SU-DHL-6 (cell line): Measurements from ENCODE around the gene SH3RF2.

Source experiments
- H2AFZ ChIP-seq: fragments of 200-600 bp; sonication (generic); 2 replicates; pipeline ENCODE4 v1.6.1; 2014; ENCODE audit warnings: low read depth, mild to moderate bottlenecking, moderate library complexity, mixed read lengths, antibody characterized with exemption, low read length; ENCODE audit not compliant: severe bottlenecking
- H3F3A ChIP-seq: fragments of 200-600 bp; shearing (Covaris generic); 2 replicates; pipeline ENCODE4 v1.6.0; 2016; ENCODE audit warnings: antibody characterized with exemption, mild to moderate bottlenecking; ENCODE audit not compliant: insufficient read depth
- H3K27ac ChIP-seq: fragments of 200-600 bp; sonication (generic); 2 replicates; pipeline ENCODE4 v1.5.1; 2016; ENCODE audit warnings: low read depth, mild to moderate bottlenecking, low read length, moderate library complexity, mixed read lengths
- H3K27me3 ChIP-seq: fragments of 200-600 bp; sonication (generic), shearing (Covaris generic); 2 replicates; pipeline ENCODE4 v1.6.0; 2014; ENCODE audit warnings: mild to moderate bottlenecking, low read length
- H3K36me3 ChIP-seq: fragments of 200-600 bp; sonication (generic); 2 replicates; pipeline ENCODE4 v1.6.1; 2014; ENCODE audit warnings: mild to moderate bottlenecking, low read length, mixed read lengths
- H3K4me2 ChIP-seq: fragments of 300-600, 200-600 bp; shearing (Covaris generic), sonication (generic); 2 replicates; pipeline ENCODE4 v1.6.0; 2014; ENCODE audit warnings: low read length, low read depth, mild to moderate bottlenecking; ENCODE audit not compliant: poor library complexity, severe bottlenecking
- H3K4me3 ChIP-seq: fragments of 200-600 bp; sonication (generic); 2 replicates; pipeline ENCODE4 v1.5.1; 2014; ENCODE audit warnings: antibody characterized with exemption, low read length, mild to moderate bottlenecking, mixed read lengths; ENCODE audit not compliant: insufficient read depth, poor library complexity, severe bottlenecking
- H3K79me2 ChIP-seq: fragments of 200-600 bp; sonication (generic); 2 replicates; pipeline ENCODE4 v1.6.1; 2014; ENCODE audit warnings: mild to moderate bottlenecking, low read length, moderate library complexity; ENCODE audit not compliant: insufficient read depth
- H3K9ac ChIP-seq: fragments of 200-600 bp; sonication (generic); 2 replicates; pipeline ENCODE4 v1.7.0; 2014; ENCODE audit warnings: mild to moderate bottlenecking, low read length
- H3K9me2 ChIP-seq: fragments of 200-600 bp; sonication (generic); replicated peaks from 2 replicates; pipeline ENCODE4 v1.6.1; 2014; ENCODE audit warnings: low read length; ENCODE audit not compliant: insufficient read depth
- H3K9me3 ChIP-seq: fragments of 200-600 bp; sonication (generic); 2 replicates; pipeline ENCODE4 v1.6.1; 2014; ENCODE audit warnings: low read length, mixed read lengths; ENCODE audit not compliant: insufficient read depth
- H4K20me1 ChIP-seq: fragments of 200-600 bp; sonication (generic); 2 replicates; pipeline ENCODE4 v1.6.1; 2014; ENCODE audit warnings: low read depth, mild to moderate bottlenecking, antibody characterized with exemption, low read length, moderate library complexity, mixed read lengths
- CTCF ChIP-seq: fragments of 200-600 bp; sonication (generic); IDR thresholded peaks from one replicate; pipeline ENCODE4 v1.5.1; 2017; ENCODE audit warnings: antibody characterized with exemption, mild to moderate bottlenecking, low read length, moderate library complexity; ENCODE audit not compliant: insufficient read depth, poor library complexity, severe bottlenecking
- EZH2phosphoT487 ChIP-seq: fragments of 200-600 bp; sonication (generic), shearing (Covaris generic); conservative IDR thresholded peaks from 2 replicates; pipeline ENCODE4 v1.6.1; 2018; ENCODE audit warnings: mild to moderate bottlenecking, antibody characterized with exemption, low read length, moderate library complexity, mixed read lengths

Gene SH3RF2

GRCh38 chr5:145903113-145903512 is 33.3 kb upstream of the SH3RF2 start:
- Histone ChIP-seq H3K27ac (no peak overlapping the region), H3F3A (no peaks in the 10 kb centered on the region), H2AFZ (no peak overlapping the region), H3K36me3 (no peaks in the 10 kb centered on the region), H3K79me2 (no peaks in the 10 kb centered on the region), H3K4me3 (no peak overlapping the region), H3K9me3 (no peaks in the 10 kb centered on the region), H3K9ac (no peak overlapping the region), H3K9me2 (no peaks in the 10 kb centered on the region), H4K20me1 (no peaks in the 10 kb centered on the region), H3K27me3 (no peaks in the 10 kb centered on the region), H3K4me2 (no peak overlapping the region)
- no peak for TF ChIP-seq EZH2phosphoT487
- no peak for TF ChIP-seq CTCF

GRCh38 chr5:145903867-145904266 is 32.5 kb upstream of the SH3RF2 start:
- H3K79me2 ChIP-seq, result no peaks in the 10 kb centered on the region
- H4K20me1 ChIP-seq, result no peaks in the 10 kb centered on the region
- H2AFZ ChIP-seq, result no peak overlapping the region
- TF ChIP-seq CTCF (no peak), EZH2phosphoT487 (no peak)
- H3K27ac ChIP-seq, result no peak overlapping the region
- no peaks in the 10 kb centered on the region for H3F3A ChIP-seq
- H3K4me2 ChIP-seq, result no peak overlapping the region
- no peak overlapping the region for H3K9ac ChIP-seq
- no peaks in the 10 kb centered on the region for H3K9me3 ChIP-seq
- no peaks in the 10 kb centered on the region for H3K36me3 ChIP-seq
- no peaks in the 10 kb centered on the region for H3K27me3 ChIP-seq
- no peaks in the 10 kb centered on the region for H3K9me2 ChIP-seq
- no peak overlapping the region for H3K4me3 ChIP-seq

GRCh38 chr5:145904743-145905142 is 31.6 kb upstream of the SH3RF2 start:
- Histone ChIP-seq H3K79me2 (no peaks in the 10 kb centered on the region), H3K36me3 (no peaks in the 10 kb centered on the region), H3K27me3 (no peaks in the 10 kb centered on the region), H4K20me1 (no peaks in the 10 kb centered on the region), H3K9me2 (no peaks in the 10 kb centered on the region), H2AFZ (no peak overlapping the region), H3K9ac (no peak overlapping the region), H3F3A (no peaks in the 10 kb centered on the region), H3K4me3 (no peak overlapping the region), H3K27ac (no peak overlapping the region), H3K9me3 (no peaks in the 10 kb centered on the region), H3K4me2 (no peak overlapping the region)
- TF ChIP-seq CTCF, result no peak
- no peak for TF ChIP-seq EZH2phosphoT487
